ENCODE measurements around the gene PRPF40B. TPM values are rescaled to one million over a fixed set of nuclear protein-coding genes. Genes with fewer than 3 reads are reported as not detected.

The PRPF40B gene
- total and polyA plus RNA-seq, 2 experiments from 2014 or later: 11.1 to 30.1 TPM

GRCh38 chr12:49671031-49671765 is 47.8 kb downstream of the PRPF40B start:
- WGBS (ENCODE audit: low lambda C conversion rate, missing lambda C conversion rate): 88% methylated on average over 5 of the region's 5 CpGs
- H3K9me2 ChIP-seq (replicated peaks; ENCODE audit: insufficient read depth): no peaks in the 10 kb centered on the region
- no peak overlapping the region for H3K4me2 ChIP-seq
- H3K9me3 ChIP-seq (ENCODE audit: low read depth): no peaks in the 10 kb centered on the region
- no peak for DNase-seq (ENCODE audit: low spot score)
- no peaks in the 10 kb centered on the region for H3K27me3 ChIP-seq
- peaks cover 3% of the 10 kb centered on the region for H3K79me2 ChIP-seq
- H3K36me3 ChIP-seq (replicated peaks; ENCODE audit: insufficient read depth, low read depth): no peaks in the 10 kb centered on the region
- no peaks in the 10 kb centered on the region for H4K20me1 ChIP-seq (ENCODE audit: insufficient read depth, poor library complexity, severe bottlenecking)
- no peak overlapping the region for H3K4me3 ChIP-seq
- no peak overlapping the region for H2AFZ ChIP-seq
- TF ChIP-seq EZH2 (IDR thresholded peaks at IDR 0.05; ENCODE audit: borderline replicate concordance) (no peak), CTCF (IDR thresholded peaks at IDR 0.05; ENCODE audit: poor library complexity) (no peak), EZH2phosphoT487 (IDR thresholded peaks at IDR 0.05; ENCODE audit: low read depth, severe bottlenecking, unreplicated experiment) (no peak)
- peaks cover 23% of the 10 kb centered on the region for H3K4me1 ChIP-seq (ENCODE audit: insufficient read depth)
- H3K27ac ChIP-seq: no peak overlapping the region

- TF ChIP-seq CTCF (IDR thresholded peaks at IDR 0.05; ENCODE audit: poor library complexity) (no peak), EZH2 (IDR thresholded peaks at IDR 0.05; ENCODE audit: borderline replicate concordance) (no peak), EZH2phosphoT487 (IDR thresholded peaks at IDR 0.05; ENCODE audit: low read depth, severe bottlenecking, unreplicated experiment) (no peak)
- 71% methylated on average over 5 of the region's 5 CpGs for WGBS (ENCODE audit: low lambda C conversion rate, missing lambda C conversion rate)
- Histone ChIP-seq H3K4me3 (no peak overlapping the region), H3K36me3 (replicated peaks; ENCODE audit: insufficient read depth, low read depth) (no peaks in the 10 kb centered on the region), H3K4me2 (peak overlapping the region; percentile 50), H4K20me1 (ENCODE audit: insufficient read depth, poor library complexity, severe bottlenecking) (no peaks in the 10 kb centered on the region), H3K27ac (peak overlapping the region; percentile 91), H2AFZ (no peak overlapping the region), H3K27me3 (no peaks in the 10 kb centered on the region), H3K79me2 (peaks cover 3% of the 10 kb centered on the region), H3K9me3 (ENCODE audit: low read depth) (no peaks in the 10 kb centered on the region), H3K9me2 (replicated peaks; ENCODE audit: insufficient read depth) (no peaks in the 10 kb centered on the region), H3K4me1 (ENCODE audit: insufficient read depth) (peaks cover 23% of the 10 kb centered on the region)
- DNase-seq (ENCODE audit: low spot score): no peak
Measured at GRCh38 chr12:49672301-49673217, 49.2 kb downstream of the PRPF40B start.

- Histone ChIP-seq H3K4me1 (ENCODE audit: insufficient read depth) (peaks cover 23% of the 10 kb centered on the region), H4K20me1 (ENCODE audit: insufficient read depth, poor library complexity, severe bottlenecking) (no peaks in the 10 kb centered on the region), H3K36me3 (replicated peaks; ENCODE audit: insufficient read depth, low read depth) (no peaks in the 10 kb centered on the region), H3K9me3 (ENCODE audit: low read depth) (no peaks in the 10 kb centered on the region), H3K9me2 (replicated peaks; ENCODE audit: insufficient read depth) (no peaks in the 10 kb centered on the region), H3K4me2 (peak overlapping the region; percentile 55), H3K27ac (peak overlapping the region; percentile 91), H2AFZ (peak overlapping the region; percentile 2), H3K79me2 (peaks cover 3% of the 10 kb centered on the region), H3K27me3 (no peaks in the 10 kb centered on the region), H3K4me3 (no peak overlapping the region)
- peak; percentile 5 for TF ChIP-seq CTCF (IDR thresholded peaks at IDR 0.05; ENCODE audit: poor library complexity)
- no peak for TF ChIP-seq EZH2 (IDR thresholded peaks at IDR 0.05; ENCODE audit: borderline replicate concordance)
- TF ChIP-seq EZH2phosphoT487 (IDR thresholded peaks at IDR 0.05; ENCODE audit: low read depth, severe bottlenecking, unreplicated experiment): no peak
- peak; percentile 92 for DNase-seq (ENCODE audit: low spot score)
- 17% methylated on average over 13 of the region's 13 CpGs for WGBS (ENCODE audit: low lambda C conversion rate, missing lambda C conversion rate)
Measured at GRCh38 chr12:49673446-49674317, 50.3 kb downstream of the PRPF40B start.
